Measurements from ENCODE around the gene BAG3. TPM values are rescaled to one million over a fixed set of nuclear protein-coding genes. Genes with fewer than 3 reads are reported as not detected.

The BAG3 gene
- total and polyA plus RNA-seq, 2 of the 8 experiments (the other 6 are each of a cell fraction or from before 2014, with no cell fraction given) = 3.5 to 13.3 TPM

GRCh38 chr10:119693262-119693957 lies 42.2 kb downstream of the BAG3 start (continued):
- TF ChIP-seq CHD7 (IDR thresholded peaks at IDR 0.05; ENCODE audit: insufficient replicate concordance, low read length) (no peak), HDAC2 (IDR thresholded peaks at IDR 0.05; ENCODE audit: borderline replicate concordance in 1 of 2, low read depth in 2 of 2, low read length in 2 of 2) (no peak), TEAD4 (IDR thresholded peaks at IDR 0.05; ENCODE audit: low read depth, low read length) (no peak), CBX5 (IDR thresholded peaks at IDR 0.05; ENCODE audit: low read depth, low read length) (no peak), SUZ12 (IDR thresholded peaks at IDR 0.05; ENCODE audit: low read length) (no peak), CTCF (IDR thresholded peaks at IDR 0.05; ENCODE audit: control extremely low read depth in 1 of 3, insufficient read depth in 1 of 3, low read depth in 1 of 3, low read length in 3 of 3) (no peak), EGR1 (IDR thresholded peaks at IDR 0.05; ENCODE audit: borderline replicate concordance, low read depth, low read length) (no peak), BACH1 (IDR thresholded peaks at IDR 0.05; ENCODE audit: low read length) (no peak)

Data from H1 (cell line).